CD8-positive, alpha-beta memory T cell (primary cell): ENCODE results near the gene ARID1B. TPM values are rescaled to one million over a fixed set of nuclear protein-coding genes. Genes with fewer than 3 reads are reported as not detected.

Source experiments
- CTCF ChIA-PET: fragments of 350-600 bp; sonication (Branson Sonifier 250); formaldehyde crosslinking; loops from one replicate; lab custom pipeline; 2021; ENCODE audit warnings: antibody characterized with exemption; lab: Charles Lee
- POLR2A ChIA-PET: fragments of 350-600 bp; sonication (Branson Sonifier 250); formaldehyde crosslinking; loops from one replicate; lab custom pipeline; 2021; ENCODE audit warnings: antibody characterized with exemption; lab: Charles Lee
- DNase-seq, 5 donors: peaks; one replicate each; pipeline versions ENCODE4 v3.0.0 to v3.0.0-alpha.2; 2020 to 2022; ENCODE audit warnings: mixed read lengths in 1 of 5
- H3K27ac ChIP-seq: one replicate; pipeline ENCODE4 v1.7.0; 2013; ENCODE audit warnings: low read depth, mild to moderate bottlenecking, low read length, moderate library complexity
- H3K27me3 ChIP-seq: 2 replicates; pipeline ENCODE4 v1.7.0; 2013; ENCODE audit warnings: low read length, mild to moderate bottlenecking; ENCODE audit not compliant: insufficient read depth, poor library complexity, severe bottlenecking
- H3K36me3 ChIP-seq: 2 replicates; pipeline ENCODE4 v1.7.0; 2013; ENCODE audit warnings: mild to moderate bottlenecking, low read length, moderate library complexity; ENCODE audit not compliant: insufficient read depth
- H3K4me1 ChIP-seq: 2 replicates; pipeline ENCODE4 v1.7.0; 2013; ENCODE audit warnings: mild to moderate bottlenecking, low read length, moderate library complexity; ENCODE audit not compliant: insufficient read depth
- H3K4me3 ChIP-seq: 2 replicates; pipeline ENCODE4 v1.7.0; 2013; ENCODE audit warnings: mild to moderate bottlenecking, low read length
- H3K9me3 ChIP-seq: 2 replicates; pipeline ENCODE4 v1.7.0; 2013; ENCODE audit warnings: mild to moderate bottlenecking, low read length
- H3K27ac Mint-ChIP-seq, 8 donors: one replicate each; pipeline ENCODE4 v1.8.0; 2020 to 2021; ENCODE audit warnings: mixed read lengths in 8 of 8, mild to moderate bottlenecking in 6 of 8, inconsistent platforms in 3 of 8, moderate library complexity in 3 of 8
- H3K27me3 Mint-ChIP-seq, 2 donors: one replicate each; pipeline ENCODE4 v1.8.0; 2020 to 2021; ENCODE audit warnings: mixed read lengths in 2 of 2, mild to moderate bottlenecking in 1 of 2, moderate library complexity in 1 of 2
- H3K36me3 Mint-ChIP-seq, 3 donors: one replicate each; pipeline ENCODE4 v1.8.0; 2020 to 2021; ENCODE audit warnings: mixed read lengths in 3 of 3, inconsistent platforms in 1 of 3, mild to moderate bottlenecking in 1 of 3
- H3K4me1 Mint-ChIP-seq, 3 donors: one replicate each; pipeline ENCODE4 v1.8.0; 2020 to 2021; ENCODE audit warnings: mixed read lengths in 3 of 3, inconsistent platforms in 1 of 3, mild to moderate bottlenecking in 1 of 3
- H3K4me3 Mint-ChIP-seq, 7 donors: one replicate each; pipeline ENCODE4 v1.8.0; 2020 to 2021; ENCODE audit warnings: mixed read lengths in 7 of 7, mild to moderate bottlenecking in 6 of 7, moderate library complexity in 4 of 7, inconsistent platforms in 2 of 7
- H3K9me3 Mint-ChIP-seq, 5 donors: one replicate each; pipeline ENCODE4 v1.8.0; 2020 to 2022; ENCODE audit warnings: mixed read lengths in 5 of 5, mild to moderate bottlenecking in 3 of 5, moderate library complexity in 2 of 5, inconsistent platforms in 1 of 5
- polyA plus RNA-seq: library from polyadenylated mRNA; unstranded; fragments of 300-500 nt; fragmentation: Illumina TruSeq; gene quantifications from one replicate; pipeline ENCODE4 v1.2.3, GENCODE V29; 2021
- total RNA-seq, 2 experiments: library from RNA; stranded (reverse); gene quantifications; one replicate each; pipeline ENCODE4 v1.2.3, GENCODE V29; 2021

ARID1B gene
- total RNA-seq (10 to 100 TPM; 53.0 to 57.9 TPM), polyA plus RNA-seq (19.1 TPM)

DNA sequence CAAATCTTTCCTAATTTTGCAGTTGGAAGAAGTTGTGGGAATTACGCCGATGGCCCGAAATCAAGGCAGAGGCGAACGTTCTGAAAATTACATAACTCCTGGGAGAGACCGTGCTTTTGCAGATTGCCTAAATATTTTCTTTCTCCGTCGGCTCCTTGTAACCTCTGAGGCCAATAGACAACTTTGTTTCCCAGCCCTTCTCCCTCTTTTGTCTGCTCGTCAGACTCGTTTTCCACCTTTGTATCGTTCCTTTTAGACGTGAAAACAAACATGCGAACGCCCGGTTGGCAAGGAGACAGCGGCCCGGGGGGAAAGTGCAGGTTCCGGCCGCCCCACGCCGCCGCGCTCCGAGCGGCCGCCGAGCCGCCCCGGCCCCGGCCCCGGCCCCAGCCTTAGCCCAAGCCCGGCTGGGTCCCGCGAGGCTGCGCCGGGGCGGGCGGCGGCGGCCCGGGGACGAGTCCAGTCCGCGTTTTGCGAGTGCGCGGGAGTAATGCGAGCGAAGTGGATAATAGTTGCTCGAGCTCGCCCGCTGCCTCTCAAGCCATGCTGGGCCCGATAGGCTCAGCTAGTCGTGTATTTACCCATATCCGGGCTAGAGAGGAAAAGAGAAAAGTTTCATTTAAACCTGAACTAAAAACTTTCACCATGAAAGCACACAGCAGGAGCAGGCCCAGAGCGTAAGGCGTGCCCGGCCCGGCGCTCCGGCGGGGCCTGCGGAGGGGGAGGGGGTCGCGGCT is at the start of gene ARID1B:
Gene ARID1B, plus strand, starts transcription at position 539 of the 737 bp plus-strand sequence. CDS start 303 bp downstream, outside the sequence.
- CTCF ChIA-PET = interaction anchor here (0.8 to 1.0 kb wide), 3 partner anchors 33 to 212 kb away, joined by 3 to 6 read pairs (median 4); no protein-coding TSS in a partner anchor
- H3K27ac Mint-ChIP-seq = peak within 1 kb of the TSS; percentile 95 to 99 (median 98)
- no peaks in the 10 kb centered on the region for H3K27me3 Mint-ChIP-seq
- no peaks in the 10 kb centered on the region for H3K9me3 Mint-ChIP-seq
- DNase-seq = peak; percentile 75 to 90 (median 85)
- POLR2A ChIA-PET = interaction anchor here (0.5 to 5.5 kb wide), 7 partner anchors 9 to 278 kb away, joined by 4 to 66 read pairs (median 5); no protein-coding TSS in a partner anchor
- peak within 1 kb of the TSS; percentile 81 for H3K27ac ChIP-seq
- H3K9me3 ChIP-seq = no peaks in the 10 kb centered on the region
- H3K4me1 Mint-ChIP-seq = peaks cover 30 to 44% (median 34%) of the 10 kb centered on the region in 3 donors
- H3K4me3 ChIP-seq = peak within 1 kb of the TSS; percentile 61
- no peaks in the 10 kb centered on the region for H3K27me3 ChIP-seq
- H3K36me3 ChIP-seq = no peaks in the 10 kb centered on the region
- peaks cover 0 to 13% (median 0%) of the 10 kb centered on the region in 3 donors for H3K36me3 Mint-ChIP-seq
- peaks cover 14% of the 10 kb centered on the region for H3K4me1 ChIP-seq
- peak within 1 kb of the TSS; percentile 88 to 99 (median 98) for H3K4me3 Mint-ChIP-seq

DNA sequence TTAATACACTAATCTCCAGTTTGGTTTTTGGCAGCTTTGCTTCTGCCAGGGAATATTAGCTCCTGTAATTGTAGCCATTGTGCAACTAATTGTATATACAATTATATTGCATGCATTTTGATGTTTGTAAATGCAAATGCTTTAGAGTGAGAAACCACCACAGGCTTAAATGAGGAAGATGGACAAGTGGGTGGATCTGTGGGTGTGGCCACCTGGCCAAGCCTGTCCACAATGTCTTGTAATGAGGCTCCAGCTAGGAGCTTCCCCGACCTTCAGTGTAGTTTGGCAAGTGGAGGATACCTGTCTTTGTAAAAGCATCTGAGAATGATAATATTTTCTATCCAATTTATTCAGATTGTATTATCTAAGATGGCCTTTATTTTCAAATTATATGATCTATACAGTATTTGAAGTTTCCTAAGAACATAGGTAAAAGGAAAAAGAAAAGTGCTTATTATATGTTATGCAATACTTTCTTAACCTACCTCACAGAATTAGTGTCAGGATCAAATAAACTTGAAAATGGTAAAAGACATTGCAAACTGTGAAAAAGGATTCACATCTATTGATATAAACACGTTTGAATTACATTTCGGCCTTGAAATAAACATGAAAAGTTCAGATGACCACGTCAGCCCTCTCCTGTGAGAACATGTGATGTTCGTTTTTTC is 49.3 kb upstream of the ARID1B start:
- Histone ChIP-seq H3K27ac (no peak overlapping the region), H3K36me3 (no peaks in the 10 kb centered on the region), H3K27me3 (no peaks in the 10 kb centered on the region), H3K4me3 (no peak overlapping the region), H3K9me3 (no peaks in the 10 kb centered on the region), H3K4me1 (no peaks in the 10 kb centered on the region)
- ChIA-PET POLR2A (no interaction called here), CTCF (no interaction called here)
- Mint-ChIP-seq H3K36me3 (peaks cover 0 to 3% (median 0%) of the 10 kb centered on the region in 3 donors), H3K27me3 (peaks cover 0 to 2% of the 10 kb centered on the region in 2 donors), H3K9me3 (no peaks in the 10 kb centered on the region), H3K4me3 (no peak overlapping the region), H3K4me1 (no peaks in the 10 kb centered on the region), H3K27ac (no peak overlapping the region)
- no peak for DNase-seq

DNA sequence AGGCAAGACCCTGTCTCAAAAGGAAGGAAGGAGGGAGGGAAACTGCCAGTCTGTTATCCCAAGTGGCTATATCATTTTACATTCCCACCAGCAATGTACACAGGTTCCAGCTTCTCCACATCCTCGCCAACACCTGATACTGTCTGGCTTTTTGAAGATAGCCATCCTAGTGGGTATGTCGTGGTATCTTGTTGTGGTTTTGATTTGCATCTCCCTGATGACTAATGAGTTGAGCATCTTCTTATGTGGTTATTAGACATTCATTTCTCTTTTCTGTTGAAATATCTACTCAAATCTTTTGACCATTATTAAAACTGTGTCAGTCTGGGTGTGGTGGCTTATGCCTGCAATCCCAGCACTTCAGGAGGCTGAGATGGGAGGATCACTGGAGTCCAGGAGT is 47.9 kb upstream of the ARID1B start:
- H3K36me3 ChIP-seq = no peaks in the 10 kb centered on the region
- Mint-ChIP-seq H3K4me3 (no peak overlapping the region), H3K36me3 (no peaks in the 10 kb centered on the region), H3K27me3 (peaks cover 0 to 2% of the 10 kb centered on the region in 2 donors), H3K27ac (no peak overlapping the region), H3K4me1 (no peaks in the 10 kb centered on the region), H3K9me3 (no peaks in the 10 kb centered on the region)
- H3K27ac ChIP-seq = no peak overlapping the region
- no peak overlapping the region for H3K4me3 ChIP-seq
- H3K27me3 ChIP-seq = no peaks in the 10 kb centered on the region
- ChIA-PET POLR2A (no interaction called here), CTCF (no interaction called here)
- H3K9me3 ChIP-seq = no peaks in the 10 kb centered on the region
- DNase-seq = no peak
- H3K4me1 ChIP-seq = no peaks in the 10 kb centered on the region

DNA sequence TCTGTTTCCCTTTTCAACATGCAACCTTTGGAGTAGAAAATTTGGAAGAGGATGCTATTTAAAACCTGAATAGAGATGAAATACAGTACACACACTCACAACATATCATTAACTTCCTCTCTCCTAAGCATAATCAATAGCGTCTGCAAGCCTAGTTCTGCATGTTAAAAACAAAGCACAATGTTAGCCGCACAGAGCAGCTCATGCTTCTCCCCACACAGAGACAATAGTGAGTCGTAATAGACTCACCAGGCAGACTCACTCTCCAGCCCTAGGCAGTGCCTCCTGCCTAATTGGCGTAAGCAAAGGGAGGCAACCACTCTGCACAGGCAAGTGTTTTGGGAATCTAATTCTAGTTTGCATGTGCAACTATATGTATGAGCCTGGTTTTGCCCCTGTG is 45.8 kb upstream of the ARID1B start:
- no peak overlapping the region for H3K27ac ChIP-seq
- DNase-seq = no peak
- peaks cover 0 to 2% of the 10 kb centered on the region in 2 donors for H3K27me3 Mint-ChIP-seq
- H3K27me3 ChIP-seq = no peaks in the 10 kb centered on the region
- H3K4me1 Mint-ChIP-seq = no peaks in the 10 kb centered on the region
- no peak overlapping the region for H3K4me3 ChIP-seq
- H3K36me3 Mint-ChIP-seq = no peaks in the 10 kb centered on the region
- no peaks in the 10 kb centered on the region for H3K9me3 Mint-ChIP-seq
- no peaks in the 10 kb centered on the region for H3K9me3 ChIP-seq
- H3K4me1 ChIP-seq = no peaks in the 10 kb centered on the region
- H3K27ac Mint-ChIP-seq = no peak overlapping the region
- ChIA-PET CTCF (no interaction called here), POLR2A (no interaction called here)
- H3K4me3 Mint-ChIP-seq = no peak overlapping the region
- no peaks in the 10 kb centered on the region for H3K36me3 ChIP-seq

DNA sequence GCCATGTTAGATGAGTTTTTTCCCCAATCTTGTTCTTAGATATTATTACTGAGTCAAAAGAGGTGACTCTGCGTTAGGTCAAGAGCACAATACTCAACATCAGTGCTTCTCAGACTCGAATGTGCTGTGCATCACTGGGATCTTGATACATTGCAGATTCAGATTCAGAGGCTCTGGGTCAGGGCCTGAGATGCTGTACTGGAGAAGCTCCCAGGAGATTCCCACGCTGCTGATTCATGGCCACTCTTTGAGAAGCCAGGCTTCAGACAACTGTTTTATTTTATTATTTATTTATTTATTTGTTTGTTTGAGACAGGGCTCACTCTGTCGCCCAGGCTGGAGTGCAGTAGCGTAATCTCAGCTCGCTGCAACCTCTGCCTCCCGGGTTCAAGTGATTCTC is 41.4 kb upstream of the ARID1B start:
- no peak for DNase-seq

DNA sequence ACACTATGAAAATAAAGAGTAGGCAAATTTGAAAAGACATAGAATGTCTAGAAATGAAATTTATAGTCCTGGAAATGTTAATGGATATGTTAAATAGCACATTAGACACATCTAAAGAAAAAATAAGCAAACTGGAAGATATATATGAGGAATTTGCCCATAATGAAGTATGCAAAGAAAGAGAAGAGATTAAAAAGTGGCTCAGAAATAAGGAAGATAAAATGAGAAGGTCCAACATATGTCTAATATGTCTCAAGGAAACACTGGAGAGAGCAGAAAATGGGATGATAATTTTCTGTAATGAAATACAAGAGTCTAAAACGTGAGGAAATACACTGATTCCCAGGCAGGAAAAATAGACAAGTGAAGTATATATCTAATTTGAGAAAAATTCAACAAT is 36.6 kb upstream of the ARID1B start:
- no peak overlapping the region for H3K4me3 ChIP-seq
- ChIA-PET CTCF (no interaction called here), POLR2A (no interaction called here)
- H3K9me3 ChIP-seq = no peaks in the 10 kb centered on the region
- Mint-ChIP-seq H3K27ac (no peak overlapping the region), H3K4me1 (no peaks in the 10 kb centered on the region), H3K36me3 (peaks cover 0 to 12% (median 0%) of the 10 kb centered on the region in 3 donors), H3K27me3 (peaks cover 13 to 14% of the 10 kb centered on the region in 2 donors), H3K4me3 (no peak overlapping the region), H3K9me3 (peaks cover 8 to 17% (median 15%) of the 10 kb centered on the region in 5 donors)
- no peaks in the 10 kb centered on the region for H3K27me3 ChIP-seq
- no peak overlapping the region for H3K27ac ChIP-seq
- DNase-seq = no peak
- no peaks in the 10 kb centered on the region for H3K36me3 ChIP-seq
- H3K4me1 ChIP-seq = no peaks in the 10 kb centered on the region

More for the DNA sequence above, 41.4 kb upstream of the ARID1B start:
- H3K36me3 ChIP-seq = no peaks in the 10 kb centered on the region
- H3K36me3 Mint-ChIP-seq = peaks cover 0 to 11% (median 0%) of the 10 kb centered on the region in 3 donors
- H3K27ac ChIP-seq = no peak overlapping the region
- ChIA-PET POLR2A (no interaction called here), CTCF (no interaction called here)
- H3K27ac Mint-ChIP-seq = no peak overlapping the region
- H3K9me3 Mint-ChIP-seq = peaks cover 6 to 11% (median 11%) of the 10 kb centered on the region in 5 donors
- H3K4me3 ChIP-seq = no peak overlapping the region
- H3K27me3 ChIP-seq = no peaks in the 10 kb centered on the region
- H3K9me3 ChIP-seq = no peaks in the 10 kb centered on the region
- H3K4me1 Mint-ChIP-seq = no peaks in the 10 kb centered on the region
- no peaks in the 10 kb centered on the region for H3K4me1 ChIP-seq
- peaks cover 3 to 4% of the 10 kb centered on the region in 2 donors for H3K27me3 Mint-ChIP-seq
- no peak overlapping the region for H3K4me3 Mint-ChIP-seq

DNA sequence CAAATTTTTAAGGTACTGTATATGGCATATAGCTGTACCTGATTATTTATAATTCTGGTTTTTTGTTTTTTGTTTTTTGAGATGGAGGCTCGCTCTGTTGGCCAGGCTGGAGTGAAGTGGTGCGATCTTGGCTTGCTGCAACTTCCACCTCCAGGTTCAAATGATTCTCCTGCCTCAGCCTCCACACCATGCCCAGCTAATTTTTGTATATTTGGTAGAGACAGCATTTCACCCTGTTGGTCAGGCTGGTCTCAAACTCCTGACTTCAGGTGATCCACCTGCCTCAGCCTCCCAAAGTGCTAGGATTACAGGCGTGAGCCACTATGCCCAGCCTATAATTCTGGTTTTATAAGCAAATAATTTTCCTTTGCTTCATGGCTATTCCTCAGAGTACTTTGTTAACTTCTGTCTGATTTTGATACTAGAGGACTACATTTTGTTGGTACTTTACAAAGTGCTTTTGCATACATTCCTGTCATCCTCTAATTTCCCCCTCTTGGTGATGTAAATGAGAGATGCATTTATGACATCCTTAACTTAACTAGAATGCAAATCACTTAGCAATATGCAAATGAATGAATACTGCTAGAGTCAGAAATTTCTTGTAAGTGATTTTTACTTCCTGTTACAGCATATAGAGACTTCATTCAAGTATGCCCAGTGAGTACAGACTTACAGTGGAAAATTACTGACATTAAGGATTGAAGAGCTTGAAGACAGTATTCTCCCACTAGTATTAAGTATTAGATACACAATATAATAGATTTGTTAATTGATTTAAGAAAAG is 35.7 kb upstream of the ARID1B start:
- H3K36me3 Mint-ChIP-seq = peaks cover 0 to 12% (median 0%) of the 10 kb centered on the region in 3 donors
- H3K9me3 Mint-ChIP-seq = peaks cover 8 to 17% (median 15%) of the 10 kb centered on the region in 5 donors
- Histone ChIP-seq H3K9me3 (no peaks in the 10 kb centered on the region), H3K27ac (no peak overlapping the region), H3K4me1 (no peaks in the 10 kb centered on the region), H3K27me3 (no peaks in the 10 kb centered on the region), H3K36me3 (no peaks in the 10 kb centered on the region), H3K4me3 (no peak overlapping the region)
- CTCF ChIA-PET = no interaction called here
- no peaks in the 10 kb centered on the region for H3K4me1 Mint-ChIP-seq
- H3K4me3 Mint-ChIP-seq = no peak overlapping the region
- H3K27me3 Mint-ChIP-seq = peaks cover 13 to 14% of the 10 kb centered on the region in 2 donors
- H3K27ac Mint-ChIP-seq = no peak overlapping the region
- DNase-seq = no peak
- POLR2A ChIA-PET = no interaction called here
